Stomach (tissue), 4 donors: Measurements from ENCODE around the gene GABBR2.

ENCODE experiments used
- CTCF ChIP-seq, 7 experiments: fragments of 450-650 bp in 4 of 7; fragments of 200-600 bp in 3 of 7; sonication (generic) in 3 of 7; IDR thresholded peaks; one replicate each; pipeline ENCODE4 v1.5.1; 2016 to 2019; ENCODE audit warnings: antibody characterized with exemption in 7 of 7, control low read depth in 2 of 7, mild to moderate bottlenecking in 1 of 7
- EP300 ChIP-seq: sonication (generic); formaldehyde crosslinking; IDR thresholded peaks from one replicate; pipeline ENCODE4 v1.6.1; 2017; ENCODE audit warnings: antibody characterized with exemption
- POLR2A ChIP-seq, 4 donors: fragments of 450-650 bp; IDR thresholded peaks; one replicate each; pipeline ENCODE4 v1.6.1; 2016; ENCODE audit warnings: antibody characterized with exemption in 4 of 4, control low read depth in 2 of 4, mild to moderate bottlenecking in 1 of 4, moderate library complexity in 1 of 4
- POLR2AphosphoS5 ChIP-seq, 3 donors: sonication (generic); formaldehyde crosslinking; IDR thresholded peaks; one replicate each; pipeline ENCODE4 v1.6.1; 2016; ENCODE audit warnings: antibody characterized with exemption in 3 of 3

- TF ChIP-seq POLR2AphosphoS5 (IDR thresholded peaks at IDR 0.05) = no peak
- no peak for TF ChIP-seq POLR2A (IDR thresholded peaks at IDR 0.05)
- TF ChIP-seq CTCF (IDR thresholded peaks at IDR 0.05) = no peak
- no peak for TF ChIP-seq EP300
Measured at GRCh38 chr9:98303633-98304125, 405.1 kb downstream of the GABBR2 start.
